Keratinocyte (primary cell): ENCODE measurements around the gene SOX5. TPM values are rescaled to one million over a fixed set of nuclear protein-coding genes. Genes with fewer than 3 reads are reported as not detected.

Experiments
- DNase-seq: peaks from one replicate; pipeline ENCODE4 v3.0.0-alpha.2; 2011; ENCODE audit warnings: low read depth, missing footprints, low spot score
- FAIRE-seq: peaks from 2 replicates; lab custom pipeline; 2011; peaks lifted over from hg19 to GRCh38; lab: Jason Lieb, UNC
- H2AFZ ChIP-seq: 2 replicates; pipeline ENCODE4 v1.6.0; 2012; ENCODE audit warnings: low read length, control low read depth, inconsistent platforms; ENCODE audit not compliant: control insufficient read depth
- H3K27ac ChIP-seq: 2 replicates; pipeline ENCODE4 v1.5.1; 2011; ENCODE audit warnings: low read length; ENCODE audit not compliant: control insufficient read depth, insufficient read depth
- H3K27me3 ChIP-seq: 3 replicates; pipeline ENCODE4 v1.6.0; 2011; ENCODE audit warnings: low read length; ENCODE audit not compliant: control insufficient read depth, insufficient read depth; ENCODE audit errors: extremely low read depth
- H3K36me3 ChIP-seq, 2 experiments: 2 replicates in 1 of 2; 3 replicates in 1 of 2; pipeline ENCODE4 v1.5.1; 2011; ENCODE audit warnings: low read length in 2 of 2, mild to moderate bottlenecking in 1 of 2; ENCODE audit not compliant: control insufficient read depth in 2 of 2, insufficient read depth in 2 of 2; ENCODE audit errors: extremely low read depth in 1 of 2
- H3K4me1 ChIP-seq: 3 replicates; pipeline ENCODE4 v1.5.1; 2011; ENCODE audit warnings: low read length; ENCODE audit not compliant: control insufficient read depth, insufficient read depth; ENCODE audit errors: extremely low read depth
- H3K4me2 ChIP-seq: 3 replicates; pipeline ENCODE4 v1.6.0; 2011; ENCODE audit warnings: low read depth, low read length; ENCODE audit not compliant: control insufficient read depth, insufficient read depth; ENCODE audit errors: extremely low read depth
- H3K4me3 ChIP-seq, 3 experiments: fragments of 200-600 bp in 1 of 3; sonication (generic) in 1 of 3; 2 replicates in 2 of 3; 3 replicates in 1 of 3; pipeline ENCODE4 v1.5.1; 2011 to 2016; ENCODE audit warnings: low read length in 3 of 3, mild to moderate bottlenecking in 3 of 3, control low read depth in 2 of 3, inconsistent platforms in 1 of 3, low read depth in 1 of 3, mixed read lengths in 1 of 3, mixed run types in 1 of 3, moderate library complexity in 1 of 3; ENCODE audit not compliant: control insufficient read depth in 2 of 3, insufficient read depth in 2 of 3; ENCODE audit errors: extremely low read depth in 1 of 3
- H3K79me2 ChIP-seq: 2 replicates; pipeline ENCODE4 v1.6.0; 2012; ENCODE audit warnings: low read length; ENCODE audit not compliant: control insufficient read depth, insufficient read depth
- H3K9ac ChIP-seq: 3 replicates; pipeline ENCODE4 v1.6.0; 2011; ENCODE audit warnings: low read length; ENCODE audit not compliant: control insufficient read depth, insufficient read depth; ENCODE audit errors: extremely low read depth
- H3K9me1 ChIP-seq: 3 replicates; pipeline ENCODE4 v1.6.0; 2011; ENCODE audit warnings: low read length; ENCODE audit not compliant: control insufficient read depth, insufficient read depth; ENCODE audit errors: extremely low read depth
- H3K9me3 ChIP-seq: 2 replicates; pipeline ENCODE4 v1.5.1; 2012; ENCODE audit warnings: low read depth, low read length; ENCODE audit not compliant: control insufficient read depth
- H4K20me1 ChIP-seq: 3 replicates; pipeline ENCODE4 v1.6.0; 2011; ENCODE audit warnings: low read length; ENCODE audit not compliant: control insufficient read depth, insufficient read depth; ENCODE audit errors: extremely low read depth
- EZH2 ChIP-seq: IDR thresholded peaks from one replicate; pipeline ENCODE4 v1.6.1; 2012; ENCODE audit warnings: inconsistent platforms, mild to moderate bottlenecking, low read length, moderate library complexity
- dilution Hi-C: fragments of 300-500 bp; cut with MboI; formaldehyde crosslinking; loops from one replicate; pipeline ENCODE4 v1.7.0; 2020; ENCODE audit warnings: low sequenced_read_pairs; ENCODE audit not compliant: extremely low pct_ligation_motif_present
- polyA plus RNA-seq, 5 experiments: library from polyadenylated mRNA; depleted of rRNA in 3 of 5; stranded (reverse) in 3 of 5; stranded (forward) in 1 of 5; unstranded in 1 of 5; fragments of >200 nt; gene quantifications; 1 replicate in 1 of 5; 2 replicates in 3 of 5; 3 replicates in 1 of 5; pipeline versions ENCODE4 v1.2.1 to v1.2.3, GENCODE V29; 2011 to 2012; ENCODE audit warnings: missing spikeins in 2 of 5, low read depth in 1 of 5, low replicate concordance in 1 of 5
- TF ChIP-seq, protein P1 (sequence below), 3 experiments: IDR thresholded peaks in 1 of 3; conservative IDR thresholded peaks in 1 of 3; optimal IDR thresholded peaks in 1 of 3; 2 replicates in 2 of 3; 3 replicates in 1 of 3; pipeline versions ENCODE3 to v1.5.1; 2011; ENCODE audit warnings: low read length in 3 of 3, mild to moderate bottlenecking in 3 of 3, moderate library complexity in 2 of 3, control low read depth in 1 of 3, inconsistent platforms in 1 of 3; ENCODE audit not compliant: insufficient read depth in 2 of 3; ENCODE audit errors: extremely low read depth in 1 of 3

Gene SOX5
- polyA plus RNA-seq, 1 donor (not counting 4 experiments of a cell fraction or from before 2014, with no cell fraction given), result not detected

DNA sequence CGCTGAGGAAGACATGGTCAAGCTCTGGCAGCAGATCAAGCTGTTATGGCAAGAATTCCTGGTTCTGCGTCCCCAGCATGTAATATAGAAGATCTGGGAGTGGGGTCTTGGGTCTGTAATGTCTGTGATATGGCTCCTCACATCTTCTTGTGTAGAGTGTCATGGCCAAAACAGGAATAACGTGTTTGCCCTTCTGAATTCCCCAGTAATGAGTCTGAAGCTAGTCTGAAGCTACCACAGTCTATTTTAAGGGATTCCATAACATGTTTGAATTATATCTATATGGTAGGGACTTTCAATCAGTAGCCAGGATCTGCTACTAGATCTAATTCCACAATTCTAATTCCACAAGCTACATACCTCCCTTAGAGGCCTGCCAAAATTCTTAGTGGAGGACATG lies 31.4 kb upstream of the SOX5 start:
- no peaks in the 10 kb centered on the region for H3K9me1 ChIP-seq
- TF ChIP-seq EZH2, result no peak
- TF ChIP-seq, protein P1, sequence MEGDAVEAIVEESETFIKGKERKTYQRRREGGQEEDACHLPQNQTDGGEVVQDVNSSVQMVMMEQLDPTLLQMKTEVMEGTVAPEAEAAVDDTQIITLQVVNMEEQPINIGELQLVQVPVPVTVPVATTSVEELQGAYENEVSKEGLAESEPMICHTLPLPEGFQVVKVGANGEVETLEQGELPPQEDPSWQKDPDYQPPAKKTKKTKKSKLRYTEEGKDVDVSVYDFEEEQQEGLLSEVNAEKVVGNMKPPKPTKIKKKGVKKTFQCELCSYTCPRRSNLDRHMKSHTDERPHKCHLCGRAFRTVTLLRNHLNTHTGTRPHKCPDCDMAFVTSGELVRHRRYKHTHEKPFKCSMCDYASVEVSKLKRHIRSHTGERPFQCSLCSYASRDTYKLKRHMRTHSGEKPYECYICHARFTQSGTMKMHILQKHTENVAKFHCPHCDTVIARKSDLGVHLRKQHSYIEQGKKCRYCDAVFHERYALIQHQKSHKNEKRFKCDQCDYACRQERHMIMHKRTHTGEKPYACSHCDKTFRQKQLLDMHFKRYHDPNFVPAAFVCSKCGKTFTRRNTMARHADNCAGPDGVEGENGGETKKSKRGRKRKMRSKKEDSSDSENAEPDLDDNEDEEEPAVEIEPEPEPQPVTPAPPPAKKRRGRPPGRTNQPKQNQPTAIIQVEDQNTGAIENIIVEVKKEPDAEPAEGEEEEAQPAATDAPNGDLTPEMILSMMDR (optimal IDR thresholded peaks at IDR 0.05 in 1 of 3, IDR thresholded peaks at IDR 0.05 in 1 of 3, conservative IDR thresholded peaks at IDR 0.05 in 1 of 3; ENCODE audit: extremely low read depth in 1 of 3, insufficient read depth in 2 of 3, low read length in 3 of 3), result no peak
- H3K4me1 ChIP-seq, result no peaks in the 10 kb centered on the region
- no peak overlapping the region for H3K4me3 ChIP-seq
- no peaks in the 10 kb centered on the region for H3K27me3 ChIP-seq
- dilution Hi-C loops, result no loop called here
- DNase-seq, result no peak
- no peaks in the 10 kb centered on the region for H3K79me2 ChIP-seq
- no peak overlapping the region for H3K27ac ChIP-seq
- H3K36me3 ChIP-seq, result no peaks in the 10 kb centered on the region
- H2AFZ ChIP-seq, result no peak overlapping the region
- H4K20me1 ChIP-seq, result no peaks in the 10 kb centered on the region
- FAIRE-seq, result no peak
- H3K9ac ChIP-seq, result no peak overlapping the region
- no peak overlapping the region for H3K4me2 ChIP-seq
- H3K9me3 ChIP-seq, result no peaks in the 10 kb centered on the region

DNA sequence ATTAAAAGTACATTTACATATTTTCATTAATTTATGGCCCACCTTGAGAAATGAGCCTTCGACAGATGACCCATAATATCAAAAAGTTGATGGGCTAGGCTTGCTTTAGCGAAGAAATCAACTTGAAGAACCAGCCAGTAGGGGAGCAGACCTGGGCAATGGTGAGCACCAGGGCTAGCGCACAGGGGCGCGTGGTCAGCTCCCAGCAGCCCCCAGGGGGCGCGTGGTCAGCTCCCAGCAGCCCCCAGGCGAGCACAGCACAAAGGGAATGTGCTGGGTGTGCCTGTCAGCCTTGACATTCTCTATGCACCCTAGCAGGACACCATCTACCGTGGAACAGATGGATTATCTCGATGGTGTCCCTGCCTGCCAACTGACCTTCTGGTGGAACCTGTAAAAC lies 15.3 kb upstream of the SOX5 start:
- Histone ChIP-seq H3K36me3 (no peaks in the 10 kb centered on the region), H4K20me1 (no peaks in the 10 kb centered on the region), H3K4me2 (no peak overlapping the region), H3K79me2 (no peaks in the 10 kb centered on the region), H3K9me1 (no peaks in the 10 kb centered on the region), H3K4me3 (no peak overlapping the region), H3K9me3 (no peaks in the 10 kb centered on the region), H3K27ac (no peak overlapping the region), H3K9ac (no peak overlapping the region), H2AFZ (no peak overlapping the region), H3K4me1 (no peaks in the 10 kb centered on the region), H3K27me3 (no peaks in the 10 kb centered on the region)
- FAIRE-seq, result no peak
- dilution Hi-C loops, result no loop called here
- DNase-seq, result no peak
- TF ChIP-seq EZH2, result no peak
- TF ChIP-seq, protein P1 (optimal IDR thresholded peaks at IDR 0.05 in 1 of 3, IDR thresholded peaks at IDR 0.05 in 1 of 3, conservative IDR thresholded peaks at IDR 0.05 in 1 of 3; ENCODE audit: extremely low read depth in 1 of 3, insufficient read depth in 2 of 3, low read length in 3 of 3), result no peak
